MCF 10A (cell line): Measurements from ENCODE around the gene KDM5A. TPM values are rescaled to one million over a fixed set of nuclear protein-coding genes. Genes with fewer than 3 reads are reported as not detected.

Source experiments
- BruUV-seq: library from RNA; stranded (reverse); fragments of 400-500 nt; replicated peaks from 2 replicates; lab custom pipeline; 2021; lab: Mats Ljungman, UMichigan
- CTCF ChIA-PET: fragments of 300-600 bp; sonication (Branson Sonifier 250); formaldehyde crosslinking; extraction: SDS; loops from one replicate; lab custom pipeline; 2021; ENCODE audit warnings: antibody characterized with exemption, inconsistent platforms; lab: Yijun Ruan, JAX
- POLR2A ChIA-PET: fragments of 300-600, 350-650 bp; sonication (Branson Sonifier 250); formaldehyde crosslinking; extraction: SDS; loops from one replicate; lab custom pipeline; 2020; ENCODE audit warnings: antibody characterized with exemption, inconsistent platforms; lab: Yijun Ruan, JAX
- DNase-seq: peaks from one replicate; pipeline ENCODE4 v3.0.0-alpha.2; 2018; ENCODE audit not compliant: unreplicated experiment
- H3K27ac Mint-ChIP-seq: one replicate; pipeline ENCODE4 v1.8.0; 2022; ENCODE audit warnings: mild to moderate bottlenecking, low read depth, mixed read lengths; ENCODE audit not compliant: unreplicated experiment
- H3K27me3 Mint-ChIP-seq: one replicate; pipeline ENCODE4 v1.8.0; 2022; ENCODE audit warnings: mixed read lengths; ENCODE audit not compliant: insufficient read depth, unreplicated experiment
- H3K36me3 Mint-ChIP-seq: one replicate; pipeline ENCODE4 v1.8.0; 2022; ENCODE audit warnings: mild to moderate bottlenecking, moderate library complexity, mixed read lengths; ENCODE audit not compliant: insufficient read depth, unreplicated experiment
- H3K4me1 Mint-ChIP-seq: one replicate; pipeline ENCODE4 v1.8.0; 2022; ENCODE audit warnings: mixed read lengths; ENCODE audit not compliant: insufficient read depth, unreplicated experiment
- H3K4me3 Mint-ChIP-seq: one replicate; pipeline ENCODE4 v1.8.0; 2022; ENCODE audit warnings: mild to moderate bottlenecking, moderate library complexity, mixed read lengths; ENCODE audit not compliant: unreplicated experiment
- H3K9me3 Mint-ChIP-seq: one replicate; pipeline ENCODE4 v1.8.0; 2022; ENCODE audit warnings: mixed read lengths; ENCODE audit not compliant: unreplicated experiment
- CTCF ChIP-seq: fragments of 200-600 bp; IDR thresholded peaks from one replicate; pipeline ENCODE4 v1.8.0; 2022; ENCODE audit warnings: antibody characterized with exemption, mild to moderate bottlenecking; ENCODE audit not compliant: unreplicated experiment
- intact Hi-C: fragments of 100-400 bp; cut with micrococcal nuclease; formaldehyde crosslinking; loops from 2 replicates; pipeline ENCODE4 v1.14.1; 2022
- total RNA-seq: library from RNA; stranded (reverse); gene quantifications from 2 replicates; pipeline ENCODE4 v1.2.3, GENCODE V29; 2022

Gene KDM5A
- total RNA-seq, 1 experiment from 2014 or later = 58.0 TPM

- CTCF ChIA-PET = interaction anchor here (0.6 to 1.2 kb wide), 3 partner anchors 9 to 124 kb away, joined by 3 to 5 read pairs (median 3); no protein-coding TSS in a partner anchor
- Mint-ChIP-seq H3K9me3 (peaks cover 14% of the 10 kb centered on the region), H3K27me3 (peaks cover 66% of the 10 kb centered on the region), H3K4me3 (no peak overlapping the region), H3K36me3 (no peaks in the 10 kb centered on the region), H3K27ac (no peak overlapping the region), H3K4me1 (no peaks in the 10 kb centered on the region)
- no TSS peak for BruUV-seq
- TF ChIP-seq CTCF = no peak
- DNase-seq = no peak
- intact Hi-C loops = no loop called here
- POLR2A ChIA-PET = no interaction called here
Measured at GRCh38 chr12:230925-231671, 158.0 kb downstream of the KDM5A start.

Other genes starting within 250 kb of the KDM5A start
- gene SLC6A12, start 175.2 kb downstream of the KDM5A start, total RNA-seq = not detected in 2 replicates
- 0.72 and 1.3 TPM in 2 replicates for gene SLC6A13, start 126.5 kb downstream of the KDM5A start, total RNA-seq
- gene CCDC77, start 12.3 kb upstream of the KDM5A start, total RNA-seq = 5.5 and 7.2 TPM in 2 replicates
- 0.68 and 0.76 TPM in 2 replicates for gene B4GALNT3, start 70.6 kb upstream of the KDM5A start, total RNA-seq